Adrenal gland (tissue), 12 donors: ENCODE data around the gene HMX3. TPM values are rescaled to one million over a fixed set of nuclear protein-coding genes. Genes with fewer than 3 reads are reported as not detected.

Experiments
- DNase-seq, 7 donors: peaks; one replicate each; pipeline ENCODE4 v3.0.0-alpha.2; 2019 to 2020
- H3K27ac ChIP-seq, 5 donors: fragments of 200-600 bp; sonication (generic) in 4 of 5; 1 replicate in 3 of 5; 2 replicates in 2 of 5; pipeline versions ENCODE4 v1.5.1 to v1.8.0; 2016 to 2020; ENCODE audit warnings: mild to moderate bottlenecking in 1 of 5
- H3K27me3 ChIP-seq: fragments of 200-600 bp; 2 replicates; pipeline ENCODE4 v1.8.0; 2021
- H3K36me3 ChIP-seq, 2 donors: fragments of 200-600 bp; replicated peaks in 1 of 2; 1 replicate in 1 of 2; 2 replicates in 1 of 2; pipeline versions ENCODE4 v1.5.1 to v1.8.0; 2018 to 2022
- H3K4me1 ChIP-seq, 2 donors: fragments of 200-600 bp; replicated peaks in 1 of 2; 1 replicate in 1 of 2; 2 replicates in 1 of 2; pipeline versions ENCODE4 v1.5.1 to v1.8.0; 2018 to 2021
- H3K4me3 ChIP-seq, 4 donors: fragments of 200-600 bp; sonication (generic) in 3 of 4; one replicate each; pipeline ENCODE4 v1.5.1; 2016 to 2018
- H3K9me3 ChIP-seq, 3 donors: fragments of 200-600 bp; sonication (generic) in 1 of 3; replicated peaks in 1 of 3; 1 replicate in 2 of 3; 2 replicates in 1 of 3; pipeline versions ENCODE4 v1.5.1 to v1.8.0; 2016 to 2021
- CTCF ChIP-seq, 6 experiments: fragments of 450-650 bp in 4 of 6; fragments of 200-600 bp in 2 of 6; sonication (generic) in 1 of 6; IDR thresholded peaks; 1 replicate in 5 of 6; 2 replicates in 1 of 6; pipeline versions ENCODE4 v1.5.1 to v1.8.0; 2016 to 2021; ENCODE audit warnings: antibody characterized with exemption in 6 of 6, mild to moderate bottlenecking in 2 of 6, moderate library complexity in 1 of 6
- POLR2A ChIP-seq, 2 donors: fragments of 450-650 bp; IDR thresholded peaks; one replicate each; pipeline ENCODE4 v1.6.1; 2017; ENCODE audit warnings: antibody characterized with exemption in 2 of 2, mild to moderate bottlenecking in 2 of 2, moderate library complexity in 1 of 2
- WGBS, 4 donors: extraction: QIAGEN DNeasy Blood & Tissue Kit in 2 of 4; methylation state at CpG; one replicate each; pipeline versions ENCODE4 v1.1.5 to v1.1.7; 2013 to 2017; 5-methylcytosine and 5-hydroxymethylcytosine counted together
- intact Hi-C, 2 donors: fragments of 100-400 bp; cut with DNase I; formaldehyde crosslinking; loops; one replicate each; pipeline versions ENCODE4 v1.14.1 to v1.15.0; 2022 to 2023
- polyA plus RNA-seq, 3 donors: library from polyadenylated mRNA; stranded (reverse); fragments of 200-250 nt in 2 of 3; fragments of 350-450 nt in 1 of 3; fragmentation: Illumina TruSeq in 1 of 3; extraction: RNeasy Lipid Tissue Mini Kit (QIAGEN cat#74804) in 1 of 3; gene quantifications; one replicate each; pipeline ENCODE4 v1.2.3, GENCODE V29; 2013 to 2014
- total RNA-seq, 9 donors: library from RNA; depleted of rRNA in 4 of 9; stranded (reverse); fragments of >200 nt in 4 of 9; fragments of 120-200 nt in 1 of 9; fragmentation: NEBNext Ultra II Directional in 1 of 9; extraction: Animal tissue kit (Norgen Biotek cat#: 25700) in 1 of 9; gene quantifications; one replicate each; pipeline versions ENCODE4 v1.1.0 to v1.2.4, GENCODE V29; 2013 to 2023
- donor health status: healthy with polysubstance abuse.
- donor health status: Bipolar disorder and iron deficiency.
- donor health status: DM: yes; HTN: yes; CAD: no.
- donor health status: DM: no; HTN: no; CAD: no.
- donor health status: DM: no; HTN: no; CAD: no.
- donor health status: DM: yes; HTN: yes; CAD: no.

Gene HMX3
- total and polyA plus RNA-seq, 12 donors = 1.1 TPM; not detected in 11

GRCh38 chr10:123100030-123100762 lies 35.6 kb upstream of the HMX3 start:
- WGBS, 4 donors = 74 to 84% (median 75%) methylated on average over 5 to 7 of the region's 7 CpGs
- Histone ChIP-seq H3K36me3 (no peaks in the 10 kb centered on the region), H3K27ac (no peak overlapping the region), H3K9me3 (no peaks in the 10 kb centered on the region), H3K4me1 (no peaks in the 10 kb centered on the region), H3K27me3 (peaks cover 6% of the 10 kb centered on the region), H3K4me3 (no peak overlapping the region)
- TF ChIP-seq CTCF (IDR thresholded peaks at IDR 0.05) = no peak
- no peak for TF ChIP-seq POLR2A (IDR thresholded peaks at IDR 0.05)
- intact Hi-C loops = no loop called here
- DNase-seq = no peak

DNA sequence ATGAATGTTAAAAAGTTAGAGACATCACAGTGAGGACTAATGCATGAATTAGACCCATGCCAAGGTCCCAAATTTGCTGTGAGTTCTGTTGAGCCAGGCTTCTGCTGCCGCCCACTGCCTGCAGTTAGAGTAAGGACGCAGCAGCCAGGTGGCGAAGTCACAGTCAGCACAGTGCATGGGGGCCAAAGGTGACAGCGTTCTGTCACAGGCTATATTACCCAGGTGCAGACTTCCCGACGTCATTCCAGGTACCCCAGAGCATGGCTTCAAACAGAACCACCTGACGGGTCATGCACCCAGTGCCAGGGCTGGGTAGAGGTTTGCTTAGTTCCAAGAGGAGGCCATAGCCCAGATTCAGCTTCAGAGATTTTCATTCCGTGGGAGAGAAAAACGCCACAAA lies 33.9 kb upstream of the HMX3 start:
- intact Hi-C loops = no loop called here
- peaks cover 6% of the 10 kb centered on the region for H3K27me3 ChIP-seq
- 60 to 72% (median 68%) methylated on average over 8 to 9 of the region's 9 CpGs for WGBS, 4 donors
- no peaks in the 10 kb centered on the region for H3K4me1 ChIP-seq
- H3K36me3 ChIP-seq = no peaks in the 10 kb centered on the region
- H3K27ac ChIP-seq = no peak overlapping the region
- no peak for DNase-seq
- TF ChIP-seq CTCF (IDR thresholded peaks at IDR 0.05) (no peak), POLR2A (IDR thresholded peaks at IDR 0.05) (no peak)
- no peak overlapping the region for H3K4me3 ChIP-seq
- no peaks in the 10 kb centered on the region for H3K9me3 ChIP-seq

GRCh38 chr10:123102673-123103072 lies 33.1 kb upstream of the HMX3 start:
- H3K27ac ChIP-seq = no peak overlapping the region
- no peak overlapping the region for H3K4me3 ChIP-seq
- no peaks in the 10 kb centered on the region for H3K4me1 ChIP-seq
- WGBS, 4 donors = 40 to 63% (median 61%) methylated on average over 1 to 2 of the region's 2 CpGs; no CpG with 5 or more reads in 1 of the 4 donors
- H3K9me3 ChIP-seq = no peaks in the 10 kb centered on the region
- intact Hi-C loops = no loop called here
- no peak for DNase-seq
- no peaks in the 10 kb centered on the region for H3K36me3 ChIP-seq
- TF ChIP-seq POLR2A (IDR thresholded peaks at IDR 0.05) = no peak
- peaks cover 6% of the 10 kb centered on the region for H3K27me3 ChIP-seq

DNA sequence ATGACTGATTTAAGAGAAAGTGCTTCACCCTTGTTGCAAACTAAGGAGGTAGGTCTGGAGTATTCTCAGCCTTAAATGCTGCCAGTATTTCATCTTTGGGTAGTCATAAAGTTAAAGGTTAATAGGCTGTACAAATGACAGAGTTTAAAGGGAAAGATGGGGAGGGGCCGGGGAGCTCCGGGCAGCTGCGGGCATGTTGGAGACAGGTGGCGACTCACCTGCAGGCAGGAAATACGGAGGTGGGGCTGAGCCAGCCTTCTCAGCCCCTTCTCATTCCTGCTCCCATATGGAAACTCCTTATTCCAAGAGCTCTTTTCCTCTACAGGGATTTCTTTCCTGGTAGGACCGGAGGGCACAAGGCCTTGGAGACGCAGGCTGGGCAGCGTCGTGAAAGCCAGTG lies 31.8 kb upstream of the HMX3 start:
- Histone ChIP-seq H3K9me3 (no peaks in the 10 kb centered on the region), H3K4me3 (no peak overlapping the region), H3K27ac (no peak overlapping the region), H3K36me3 (no peaks in the 10 kb centered on the region), H3K27me3 (peaks cover 6% of the 10 kb centered on the region), H3K4me1 (no peaks in the 10 kb centered on the region)
- no peak for DNase-seq
- intact Hi-C loops = no loop called here
- 67 to 75% (median 70%) methylated on average over 9 of the region's 9 CpGs for WGBS, 4 donors
- no peak for TF ChIP-seq POLR2A (IDR thresholded peaks at IDR 0.05)
- TF ChIP-seq CTCF (IDR thresholded peaks at IDR 0.05) = no peak

- peaks cover under 1% of the 10 kb centered on the region for H3K27me3 ChIP-seq
- TF ChIP-seq CTCF (IDR thresholded peaks at IDR 0.05) (no peak), POLR2A (IDR thresholded peaks at IDR 0.05) (no peak)
- intact Hi-C loops = no loop called here
- H3K36me3 ChIP-seq = no peaks in the 10 kb centered on the region
- H3K9me3 ChIP-seq = no peaks in the 10 kb centered on the region
- H3K4me3 ChIP-seq = no peak overlapping the region
- H3K4me1 ChIP-seq = no peaks in the 10 kb centered on the region
- DNase-seq = no peak
- H3K27ac ChIP-seq = no peak overlapping the region
- 66 to 74% (median 69%) methylated on average over 7 of the region's 7 CpGs for WGBS, 4 donors
These were observed 26.3 kb upstream of the HMX3 start for GRCh38 chr10:123109466-123109865.
